ENCODE measurements around the gene TNFRSF14. TPM values are rescaled to one million over a fixed set of nuclear protein-coding genes. Genes with fewer than 3 reads are reported as not detected.

The TNFRSF14 gene
- total RNA-seq, 2 donors from 2014 or later: 141 to 175 TPM

DNA sequence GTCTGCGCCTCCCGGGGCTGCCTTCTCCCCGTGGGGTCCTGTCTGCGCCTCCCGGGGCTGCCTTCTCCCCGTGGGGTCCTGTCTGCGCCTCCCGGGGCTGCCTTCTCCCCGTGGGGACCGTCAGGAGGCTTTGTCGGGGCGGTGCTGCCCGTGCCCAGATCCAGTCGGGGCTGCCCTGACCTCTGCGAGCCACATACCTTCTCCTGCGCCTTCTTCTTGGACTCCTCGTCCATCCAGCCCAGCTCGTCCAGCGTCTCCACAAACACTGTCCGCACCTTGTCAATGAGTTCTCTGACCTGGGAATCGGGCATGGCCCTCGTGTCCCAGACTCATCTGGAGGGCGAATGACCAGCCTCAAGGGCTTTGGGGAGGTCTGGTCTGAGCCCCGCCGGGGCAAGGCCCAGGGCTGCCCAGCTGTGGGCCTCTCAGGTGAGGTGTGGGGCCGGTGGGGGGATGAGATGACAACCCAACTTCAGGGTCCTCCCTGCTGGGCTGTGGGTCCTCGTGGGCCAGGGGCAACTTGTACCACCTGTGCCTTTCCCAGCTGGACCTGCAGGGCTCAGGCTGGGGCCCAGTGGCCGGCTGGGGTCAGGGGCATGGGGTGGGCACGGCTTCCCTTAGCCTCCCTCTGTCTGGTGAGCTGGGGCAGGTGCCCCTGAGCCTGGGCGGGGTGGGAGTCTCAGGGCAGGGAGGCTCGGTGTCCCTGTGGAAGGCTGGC is 39.8 kb downstream of the TNFRSF14 start:
- Mint-ChIP-seq H3K4me3 (no peak overlapping the region), H3K27ac (no peak overlapping the region), H3K9me3 (peaks cover 0 to 1% of the 10 kb centered on the region in 2 donors), H3K36me3 (ENCODE audit: insufficient read depth in 2 of 2) (no peaks in the 10 kb centered on the region), H3K27me3 (ENCODE audit: low read depth) (no peaks in the 10 kb centered on the region), H3K4me1 (ENCODE audit: low read depth) (no peaks in the 10 kb centered on the region)
- ATAC-seq (replicated peaks in 1 of 2): no peak
- DNase-seq: no peak

DNA sequence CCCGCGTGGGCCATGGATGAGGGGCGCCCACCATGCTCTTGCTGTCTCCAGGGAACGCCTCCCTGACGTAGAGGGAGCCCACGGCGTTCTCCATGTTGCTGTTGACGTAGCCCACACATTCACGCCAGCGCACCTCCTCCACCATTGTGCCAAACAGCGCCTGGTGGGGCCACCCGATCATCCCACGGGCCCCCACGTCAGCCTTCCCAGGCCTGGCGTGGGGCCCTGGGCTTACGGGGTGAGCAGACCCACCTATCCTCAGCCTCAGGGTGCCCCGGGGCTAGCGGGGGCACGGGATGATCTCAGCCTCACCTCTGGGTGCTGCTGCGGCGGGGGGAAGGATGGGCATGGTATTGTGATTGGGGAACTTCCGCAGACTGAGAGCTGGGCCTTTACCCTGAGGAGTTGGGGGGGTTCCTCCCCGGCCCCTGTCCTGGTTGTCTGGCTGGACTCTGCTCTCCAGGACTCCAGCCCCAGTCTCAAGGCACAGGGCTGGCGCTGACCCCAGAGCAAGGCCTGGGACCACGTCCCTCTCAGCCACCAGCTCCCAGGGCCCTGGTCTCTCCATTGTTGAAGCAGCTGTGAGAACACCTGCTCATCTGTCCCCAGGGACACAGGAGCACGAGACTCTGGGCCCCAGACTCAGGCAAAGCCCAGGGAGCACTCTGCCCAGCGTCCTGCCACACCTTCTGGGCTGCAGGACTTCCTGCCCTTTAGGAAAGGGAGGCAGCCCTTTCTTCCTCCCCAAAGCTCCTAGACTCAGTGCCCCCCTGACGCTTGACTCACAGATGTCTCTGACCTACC is 40.6 kb downstream of the TNFRSF14 start:
- Mint-ChIP-seq H3K9me3 (peaks cover 0 to 1% of the 10 kb centered on the region in 2 donors), H3K27me3 (ENCODE audit: low read depth) (no peaks in the 10 kb centered on the region), H3K4me1 (ENCODE audit: low read depth) (no peaks in the 10 kb centered on the region), H3K36me3 (ENCODE audit: insufficient read depth in 2 of 2) (no peaks in the 10 kb centered on the region), H3K4me3 (no peak overlapping the region), H3K27ac (no peak overlapping the region)
- ATAC-seq (replicated peaks in 1 of 2) (no peak), DNase-seq (no peak)

DNA sequence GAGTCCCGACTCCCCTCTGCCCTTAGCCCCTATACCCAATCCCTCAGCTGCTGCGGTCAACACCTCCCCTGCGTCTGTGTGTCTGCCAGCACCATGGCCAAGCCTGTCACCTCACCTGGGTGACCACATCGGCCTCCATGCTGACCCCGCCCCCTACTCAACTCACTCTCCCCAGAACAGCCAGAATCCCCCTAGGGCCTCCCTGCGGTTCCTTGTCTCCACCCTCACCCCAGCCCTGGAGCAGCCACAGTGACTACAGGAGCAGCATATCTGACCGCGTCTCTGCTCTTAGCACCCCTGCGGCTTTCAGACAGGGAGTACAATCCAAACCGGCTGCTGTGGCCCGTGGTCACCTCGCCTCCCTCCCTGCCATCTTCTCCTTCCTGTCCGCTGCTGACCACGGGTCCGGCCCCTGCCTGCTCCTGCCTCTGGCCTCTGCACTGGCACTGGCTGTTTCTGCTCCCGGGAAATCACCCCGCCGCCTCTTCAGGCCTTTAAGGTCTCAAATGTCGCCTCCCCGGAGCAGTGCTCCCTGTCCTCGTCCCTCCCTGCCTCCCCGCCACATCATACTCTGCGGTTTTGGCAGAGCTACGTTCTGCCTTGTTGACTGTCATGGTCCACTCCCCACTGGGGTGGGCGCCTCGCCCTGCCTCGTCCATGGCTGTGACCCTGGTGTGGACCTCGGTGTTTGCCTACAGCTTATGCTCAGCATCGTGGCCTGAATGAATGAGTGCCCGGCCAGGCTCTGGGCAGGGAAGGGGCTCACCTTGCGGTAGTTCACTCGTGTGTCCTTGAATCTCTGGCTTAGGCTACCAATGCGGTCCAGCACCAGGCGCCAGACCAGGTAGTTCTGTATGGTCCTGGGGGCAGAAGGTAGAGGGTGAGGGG is 41.5 kb downstream of the TNFRSF14 start:
- no peak for ATAC-seq (replicated peaks in 1 of 2)
- no peak for DNase-seq
- no peaks in the 10 kb centered on the region for H3K27me3 Mint-ChIP-seq (ENCODE audit: low read depth)
- H3K36me3 Mint-ChIP-seq (ENCODE audit: insufficient read depth in 2 of 2): no peaks in the 10 kb centered on the region
- H3K27ac Mint-ChIP-seq: no peak overlapping the region
- peaks cover 0 to 1% of the 10 kb centered on the region in 2 donors for H3K9me3 Mint-ChIP-seq
- H3K4me1 Mint-ChIP-seq (ENCODE audit: low read depth): no peaks in the 10 kb centered on the region
- H3K4me3 Mint-ChIP-seq: no peak overlapping the region

GRCh38 chr1:2598329-2598931 is 42.3 kb downstream of the TNFRSF14 start:
- Mint-ChIP-seq H3K4me1 (ENCODE audit: low read depth) (no peaks in the 10 kb centered on the region), H3K27ac (no peak overlapping the region), H3K27me3 (ENCODE audit: low read depth) (no peaks in the 10 kb centered on the region), H3K4me3 (no peak overlapping the region), H3K9me3 (peaks cover 0 to 1% of the 10 kb centered on the region in 2 donors), H3K36me3 (ENCODE audit: insufficient read depth in 2 of 2) (no peaks in the 10 kb centered on the region)
- no peak for DNase-seq
- no peak for ATAC-seq (replicated peaks in 1 of 2)

GRCh38 chr1:2601721-2602303 is 45.6 kb downstream of the TNFRSF14 start:
- H3K4me3 Mint-ChIP-seq: no peak overlapping the region
- DNase-seq (no peak), ATAC-seq (replicated peaks in 1 of 2) (no peak)
- H3K27ac Mint-ChIP-seq: no peak overlapping the region
- H3K4me1 Mint-ChIP-seq (ENCODE audit: low read depth): no peaks in the 10 kb centered on the region
- H3K27me3 Mint-ChIP-seq (ENCODE audit: low read depth): no peaks in the 10 kb centered on the region
- H3K9me3 Mint-ChIP-seq: peaks cover 0 to 1% of the 10 kb centered on the region in 2 donors
- H3K36me3 Mint-ChIP-seq (ENCODE audit: insufficient read depth in 2 of 2): no peaks in the 10 kb centered on the region

DNA sequence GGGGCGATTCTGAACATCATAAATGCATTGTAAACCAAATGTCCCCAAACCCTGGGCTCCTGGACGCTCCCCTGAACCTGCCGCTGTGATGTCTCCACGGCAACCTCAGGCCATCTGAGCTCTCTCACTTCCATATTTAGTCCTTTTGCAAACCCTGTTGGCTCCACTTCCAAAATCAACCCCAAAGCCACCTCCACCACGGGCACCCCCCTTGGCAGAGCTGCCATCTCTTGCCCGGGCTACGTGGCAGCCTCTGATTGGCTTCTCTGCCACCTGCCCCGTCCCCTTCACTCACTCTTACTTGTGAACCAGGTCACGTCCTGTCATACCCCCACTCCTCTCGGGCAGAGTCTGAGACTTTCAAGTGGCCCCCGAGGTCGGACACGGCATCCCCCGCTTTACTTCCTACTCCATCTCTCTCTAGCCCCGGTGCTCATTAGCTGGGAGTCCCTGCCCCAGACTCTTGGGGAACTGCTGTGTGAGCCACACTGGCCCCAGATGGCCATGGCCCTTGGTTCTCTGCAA is 46.2 kb downstream of the TNFRSF14 start:
- no peak overlapping the region for H3K27ac Mint-ChIP-seq
- no peak overlapping the region for H3K4me3 Mint-ChIP-seq
- no peaks in the 10 kb centered on the region for H3K36me3 Mint-ChIP-seq (ENCODE audit: insufficient read depth in 2 of 2)
- DNase-seq (no peak), ATAC-seq (replicated peaks in 1 of 2) (no peak)
- no peaks in the 10 kb centered on the region for H3K4me1 Mint-ChIP-seq (ENCODE audit: low read depth)
- peaks cover 0 to 1% of the 10 kb centered on the region in 2 donors for H3K9me3 Mint-ChIP-seq
- no peaks in the 10 kb centered on the region for H3K27me3 Mint-ChIP-seq (ENCODE audit: low read depth)

GRCh38 chr1:2602866-2603520 is 46.8 kb downstream of the TNFRSF14 start:
- ATAC-seq (replicated peaks in 1 of 2): no peak
- no peaks in the 10 kb centered on the region for H3K4me1 Mint-ChIP-seq (ENCODE audit: low read depth)
- H3K4me3 Mint-ChIP-seq: no peak overlapping the region
- H3K27ac Mint-ChIP-seq: no peak overlapping the region
- H3K36me3 Mint-ChIP-seq (ENCODE audit: insufficient read depth in 2 of 2): no peaks in the 10 kb centered on the region
- peaks cover 0 to 1% of the 10 kb centered on the region in 2 donors for H3K9me3 Mint-ChIP-seq
- no peaks in the 10 kb centered on the region for H3K27me3 Mint-ChIP-seq (ENCODE audit: low read depth)
- no peak for DNase-seq

DNA sequence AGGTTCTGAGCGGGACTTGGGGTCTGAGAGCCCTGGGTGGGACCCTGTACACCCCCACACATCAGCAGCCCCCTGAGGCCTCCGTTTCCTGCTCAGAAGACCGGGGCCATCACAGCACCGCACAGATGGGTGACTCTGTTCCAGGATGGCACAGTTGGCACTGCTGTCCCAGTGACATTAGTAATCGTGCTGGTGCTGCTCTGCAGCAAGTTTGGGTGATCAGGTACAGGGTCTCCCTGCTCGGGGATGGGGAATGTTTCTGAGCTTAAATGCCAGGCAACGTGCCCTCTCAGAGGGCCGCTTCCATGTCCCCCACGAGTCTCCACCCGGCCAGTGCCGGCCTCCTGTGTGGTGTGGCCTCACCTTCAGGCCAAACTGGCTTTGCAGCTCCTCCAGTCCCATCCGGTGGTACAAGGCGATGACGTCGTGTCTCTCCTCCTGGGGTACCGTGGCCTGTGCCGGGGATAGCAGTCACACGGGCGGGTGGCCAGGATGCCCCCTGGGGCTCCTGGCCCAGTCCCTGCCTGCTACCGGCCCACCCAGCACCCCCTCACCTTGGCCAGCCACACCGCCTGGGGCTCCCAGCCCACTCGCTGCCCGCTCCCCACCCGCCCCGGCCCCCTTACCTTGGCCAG is 47.5 kb downstream of the TNFRSF14 start:
- Mint-ChIP-seq H3K27ac (no peak overlapping the region), H3K4me1 (ENCODE audit: low read depth) (no peaks in the 10 kb centered on the region), H3K9me3 (peaks cover 0 to 4% of the 10 kb centered on the region in 2 donors), H3K27me3 (ENCODE audit: low read depth) (no peaks in the 10 kb centered on the region), H3K36me3 (ENCODE audit: insufficient read depth in 2 of 2) (no peaks in the 10 kb centered on the region), H3K4me3 (no peak overlapping the region)
- ATAC-seq (replicated peaks in 1 of 2) (no peak), DNase-seq (no peak)

- H3K9me3 Mint-ChIP-seq: peaks cover 0 to 4% of the 10 kb centered on the region in 2 donors
- H3K27ac Mint-ChIP-seq: no peak overlapping the region
- no peaks in the 10 kb centered on the region for H3K36me3 Mint-ChIP-seq (ENCODE audit: insufficient read depth in 2 of 2)
- no peak overlapping the region for H3K4me3 Mint-ChIP-seq
- ATAC-seq (replicated peaks in 1 of 2) (no peak), DNase-seq (no peak)
- H3K4me1 Mint-ChIP-seq (ENCODE audit: low read depth): no peaks in the 10 kb centered on the region
- H3K27me3 Mint-ChIP-seq (ENCODE audit: low read depth): no peaks in the 10 kb centered on the region
Measured at GRCh38 chr1:2604156-2604843, 48.1 kb downstream of the TNFRSF14 start.

- H3K27ac Mint-ChIP-seq: no peak overlapping the region
- no peak overlapping the region for H3K4me3 Mint-ChIP-seq
- H3K36me3 Mint-ChIP-seq (ENCODE audit: insufficient read depth in 2 of 2): no peaks in the 10 kb centered on the region
- peaks cover 0 to 4% of the 10 kb centered on the region in 2 donors for H3K9me3 Mint-ChIP-seq
- no peaks in the 10 kb centered on the region for H3K27me3 Mint-ChIP-seq (ENCODE audit: low read depth)
- no peaks in the 10 kb centered on the region for H3K4me1 Mint-ChIP-seq (ENCODE audit: low read depth)
- DNase-seq: no peak
- ATAC-seq (replicated peaks in 1 of 2): no peak
Measured at GRCh38 chr1:2604844-2605508, 48.8 kb downstream of the TNFRSF14 start.
